H1 (cell line): ENCODE data around the gene ACTR2. TPM values are rescaled to one million over a fixed set of nuclear protein-coding genes. Genes with fewer than 3 reads are reported as not detected.

Experiments used
- CTCF ChIA-PET: fragments of 300-600 bp; sonication (Branson Sonifier 250); formaldehyde crosslinking; loops from one replicate; lab custom pipeline; 2021; ENCODE audit not compliant: partially characterized antibody; lab: Charles Lee
- POLR2A ChIA-PET: fragments of 300-600 bp; sonication (Branson Sonifier 250); formaldehyde crosslinking; loops from one replicate; lab custom pipeline; 2021; ENCODE audit warnings: inconsistent platforms; ENCODE audit not compliant: partially characterized antibody; lab: Charles Lee
- DNase-seq, 2 experiments: peaks; one replicate each; pipeline versions ENCODE4 v3.0.0 to v3.0.0-alpha.2; 2010 to 2022; ENCODE audit warnings: low spot score in 2 of 2, low read depth in 1 of 2, mixed read lengths in 1 of 2
- FAIRE-seq: peaks from 2 replicates; lab custom pipeline; 2011; peaks lifted over from hg19 to GRCh38; lab: Jason Lieb, UNC
- H2AFZ ChIP-seq: 2 replicates; pipeline ENCODE4 v1.8.1; 2012; ENCODE audit warnings: low read length, inconsistent platforms
- H2AK5ac ChIP-seq: 2 replicates; pipeline ENCODE4 v1.6.1; 2013; ENCODE audit warnings: low read depth, low read length
- H2BK120ac ChIP-seq: replicated peaks from 2 replicates; pipeline ENCODE3; 2013; ENCODE audit warnings: low read depth, low read length, inconsistent platforms
- H2BK12ac ChIP-seq: 2 replicates; pipeline ENCODE4 v1.6.1; 2013; ENCODE audit warnings: low read depth, low read length
- H2BK15ac ChIP-seq: 2 replicates; pipeline ENCODE4 v1.6.1; 2013; ENCODE audit warnings: low read length
- H2BK20ac ChIP-seq: 2 replicates; pipeline ENCODE4 v1.6.1; 2013; ENCODE audit warnings: low read length
- H2BK5ac ChIP-seq: 2 replicates; pipeline ENCODE4 v1.6.1; 2013; ENCODE audit warnings: low read depth, low read length
- H3K14ac ChIP-seq: 2 replicates; pipeline ENCODE4 v1.6.1; 2013; ENCODE audit warnings: inconsistent platforms; ENCODE audit not compliant: insufficient read length
- H3K18ac ChIP-seq: 2 replicates; pipeline ENCODE4 v1.6.1; 2013; ENCODE audit warnings: low read length; ENCODE audit errors: extremely low read depth
- H3K23ac ChIP-seq: 2 replicates; pipeline ENCODE4 v1.6.1; 2013; ENCODE audit warnings: inconsistent platforms; ENCODE audit not compliant: insufficient read length
- H3K23me2 ChIP-seq: 2 replicates; pipeline ENCODE4 v1.6.1; 2013; ENCODE audit warnings: low read depth, low read length
- H3K27ac ChIP-seq: 2 replicates; pipeline ENCODE4 v1.6.1; 2011; ENCODE audit warnings: low read depth, low read length, inconsistent platforms
- H3K27me3 ChIP-seq, 4 experiments: replicated peaks in 1 of 4; 1 replicate in 1 of 4; 2 replicates in 3 of 4; pipeline versions ENCODE4 v1.6.1 to v1.8.1; 2011 to 2013; ENCODE audit warnings: low read length in 3 of 4, mild to moderate bottlenecking in 3 of 4, inconsistent platforms in 2 of 4, mixed read lengths in 2 of 4, moderate library complexity in 1 of 4; ENCODE audit not compliant: control insufficient read depth in 3 of 4, insufficient read depth in 3 of 4; ENCODE audit errors: extremely low read depth in 1 of 4
- H3K36me3 ChIP-seq, 4 experiments: 2 replicates each; pipeline versions ENCODE4 v1.6.1 to v1.8.1; 2011 to 2013; ENCODE audit warnings: mild to moderate bottlenecking in 4 of 4, low read length in 3 of 4, moderate library complexity in 2 of 4, control low read depth in 1 of 4, inconsistent platforms in 1 of 4; ENCODE audit not compliant: insufficient read depth in 4 of 4, control insufficient read depth in 2 of 4
- H3K4ac ChIP-seq: replicated peaks from 2 replicates; pipeline ENCODE3; 2013; ENCODE audit warnings: low read length, low read depth, mixed read lengths, inconsistent platforms; ENCODE audit not compliant: insufficient read length
- H3K4me1 ChIP-seq, 4 experiments: replicated peaks in 1 of 4; 1 replicate in 1 of 4; 2 replicates in 3 of 4; pipeline versions ENCODE4 v1.6.1 to v1.8.1; 2011 to 2013; ENCODE audit warnings: low read length in 3 of 4, inconsistent platforms in 2 of 4, mixed read lengths in 1 of 4; ENCODE audit not compliant: insufficient read depth in 4 of 4, control insufficient read depth in 3 of 4
- H3K4me2 ChIP-seq, 2 experiments: 2 replicates each; pipeline versions ENCODE4 v1.6.1 to v1.8.1; 2011 to 2013; ENCODE audit warnings: low read depth in 2 of 2, low read length in 2 of 2, control low read depth in 1 of 2, inconsistent platforms in 1 of 2, mild to moderate bottlenecking in 1 of 2; ENCODE audit not compliant: insufficient read depth in 1 of 2
- H3K4me3 ChIP-seq, 4 experiments: fragments of 200-600, 300-600 bp in 1 of 4; sonication (generic), shearing (Covaris generic), sonication (Bioruptor Twin) in 1 of 4; 2 replicates each; pipeline versions ENCODE4 v1.5.1 to v1.8.1; 2011 to 2016; ENCODE audit warnings: low read length in 4 of 4, low read depth in 3 of 4, control low read depth in 2 of 4, inconsistent platforms in 2 of 4, mild to moderate bottlenecking in 2 of 4, mixed read lengths in 1 of 4, moderate library complexity in 1 of 4; ENCODE audit not compliant: insufficient read depth in 2 of 4; ENCODE audit errors: extremely low read depth in 1 of 4
- H3K56ac ChIP-seq: replicated peaks from 2 replicates; pipeline ENCODE3; 2013; ENCODE audit warnings: low read depth, mild to moderate bottlenecking, mixed read lengths, low read length, inconsistent platforms; ENCODE audit not compliant: insufficient read length
- H3K79me1 ChIP-seq: 2 replicates; pipeline ENCODE4 v1.6.1; 2013; ENCODE audit warnings: low read depth, low read length, control low read depth
- H3K79me2 ChIP-seq, 2 experiments: 2 replicates each; pipeline versions ENCODE4 v1.6.1 to v1.8.1; 2012 to 2013; ENCODE audit warnings: low read length in 2 of 2, mild to moderate bottlenecking in 2 of 2, inconsistent platforms in 1 of 2; ENCODE audit not compliant: insufficient read depth in 2 of 2, control insufficient read depth in 1 of 2
- H3K9ac ChIP-seq, 4 experiments: replicated peaks in 1 of 4; 1 replicate in 1 of 4; 2 replicates in 3 of 4; pipeline versions ENCODE4 v1.6.1 to v1.8.1; 2011 to 2013; ENCODE audit warnings: low read depth in 3 of 4, low read length in 3 of 4, control low read depth in 2 of 4, mild to moderate bottlenecking in 2 of 4, moderate library complexity in 2 of 4, inconsistent platforms in 1 of 4; ENCODE audit errors: extremely low read depth in 1 of 4
- H3K9me3 ChIP-seq, 2 experiments: 2 replicates each; pipeline versions ENCODE4 v1.6.1 to v1.8.1; 2012 to 2013; ENCODE audit warnings: mild to moderate bottlenecking in 2 of 2, moderate library complexity in 2 of 2, control low read depth in 1 of 2, inconsistent platforms in 1 of 2, low read depth in 1 of 2, low read length in 1 of 2, mixed read lengths in 1 of 2; ENCODE audit not compliant: insufficient read depth in 2 of 2
- H4K20me1 ChIP-seq, 2 experiments: replicated peaks in 1 of 2; 2 replicates each; pipeline versions ENCODE3 to v1.8.1; 2011 to 2013; ENCODE audit warnings: inconsistent platforms in 2 of 2, low read length in 2 of 2, mild to moderate bottlenecking in 1 of 2; ENCODE audit not compliant: insufficient read depth in 2 of 2, control insufficient read depth in 1 of 2
- H4K5ac ChIP-seq: 2 replicates; pipeline ENCODE4 v1.6.1; 2013; ENCODE audit warnings: low read length, low read depth, mixed read lengths, inconsistent platforms; ENCODE audit not compliant: insufficient read length
- H4K8ac ChIP-seq: 2 replicates; pipeline ENCODE4 v1.8.0; 2013; ENCODE audit warnings: mild to moderate bottlenecking, moderate library complexity, low read length, inconsistent platforms; ENCODE audit not compliant: insufficient read depth; ENCODE audit errors: extremely low read depth
- H4K91ac ChIP-seq: replicated peaks from 2 replicates; pipeline ENCODE3; 2013; ENCODE audit warnings: low read length, mixed read lengths, inconsistent platforms; ENCODE audit not compliant: insufficient read length
- JUND ChIP-seq: IDR thresholded peaks from 2 replicates; pipeline ENCODE4 v1.6.1; 2011; ENCODE audit warnings: mild to moderate bottlenecking, improper control_type of control experiment, low read length
- RAD21 ChIP-seq, 2 experiments: IDR thresholded peaks in 1 of 2; conservative IDR thresholded peaks in 1 of 2; 2 replicates each; pipeline ENCODE4 v1.6.1; 2011; ENCODE audit warnings: low read depth in 2 of 2, low read length in 2 of 2, improper control_type of control experiment in 1 of 2, inconsistent platforms in 1 of 2, mild to moderate bottlenecking in 1 of 2, moderate library complexity in 1 of 2
- WGBS, 2 experiments: shearing (Covaris generic) in 1 of 2; methylation state at CpG; one replicate each; pipeline versions ENCODE4 v1.1.6 to v1.1.7; 2013 to 2015; ENCODE audit warnings: low lambda C conversion rate in 2 of 2, mixed read lengths in 2 of 2, inconsistent platforms in 1 of 2, low coverage in 1 of 2, missing lambda C conversion rate in 1 of 2; ENCODE audit not compliant: insufficient replicate concordance in 2 of 2, insufficient coverage in 1 of 2, insufficient read length in 1 of 2; ENCODE audit errors: extremely low coverage in 1 of 2, missing lambda C conversion rate in 1 of 2; 5-methylcytosine and 5-hydroxymethylcytosine counted together
- polyA plus RNA-seq, 7 experiments: library from polyadenylated mRNA; depleted of rRNA in 3 of 7; stranded (reverse) in 5 of 7; unstranded in 2 of 7; fragments of >200 nt in 5 of 7; fragments of 200-250 nt in 2 of 7; gene quantifications; 1 replicate in 5 of 7; 2 replicates in 1 of 7; 4 replicates in 1 of 7; pipeline versions ENCODE4 v1.2.1 to v1.2.3, GENCODE V29; 2011 to 2013; ENCODE audit warnings: missing spikeins in 2 of 7, mixed read lengths in 2 of 7
- total RNA-seq: library from RNA; stranded (reverse); fragmentation: NEBNext Ultra II Directional; extraction: Animal tissue kit (Norgen Biotek cat#: 25700); gene quantifications from 2 replicates; pipeline ENCODE4 v1.2.1, GENCODE V29; 2021

The ACTR2 gene
- total and polyA plus RNA-seq, 2 of the 8 experiments (the other 6 are each of a cell fraction or from before 2014, with no cell fraction given), result 28.3 to 171 TPM

DNA sequence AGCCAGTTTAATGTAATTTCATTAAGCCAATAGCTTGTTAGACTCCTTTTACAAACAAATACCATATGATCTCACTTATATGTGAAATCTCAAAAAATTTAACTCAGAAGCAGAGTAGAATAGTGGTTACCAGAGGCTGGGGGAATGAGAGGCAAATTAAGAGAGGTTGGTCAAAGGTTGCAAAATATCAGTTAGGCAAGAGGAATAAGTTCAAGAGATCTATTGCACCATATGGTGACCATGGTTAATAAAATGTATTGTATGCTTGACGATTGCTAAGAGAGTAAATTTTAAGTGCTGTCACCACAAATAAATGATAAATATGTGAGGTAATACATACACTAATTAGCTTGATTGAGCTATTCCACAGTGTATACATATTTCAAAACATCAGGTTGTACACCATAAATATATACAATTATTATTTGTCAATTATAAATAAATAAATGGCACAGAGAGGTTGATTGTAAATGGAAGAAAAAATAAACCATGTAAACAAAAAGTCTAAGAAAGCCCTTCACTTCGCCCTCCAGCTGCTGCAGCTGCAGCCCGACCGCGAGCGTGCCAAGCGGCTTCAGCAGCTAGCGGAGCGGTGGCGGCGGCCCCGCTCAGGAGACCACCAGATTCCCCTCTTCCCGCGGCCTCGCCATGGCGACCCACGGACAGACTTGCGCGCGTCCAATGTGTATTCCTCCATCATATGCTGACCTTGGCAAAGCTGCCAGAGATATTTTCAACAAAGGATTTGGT is 23.0 kb upstream of the ACTR2 start:
- no peak overlapping the region for H3K4me3 ChIP-seq
- H2BK15ac ChIP-seq, result no peak overlapping the region
- H3K14ac ChIP-seq, result no peak overlapping the region
- H4K8ac ChIP-seq, result no peak overlapping the region
- DNase-seq (no peak), FAIRE-seq (no peak)
- WGBS, 2 experiments, result 96% methylated on average over 20 of the region's 20 CpGs; no CpG with 5 or more reads in 1 of the 2 experiments
- H3K4ac ChIP-seq, result no peak overlapping the region
- H3K23ac ChIP-seq, result no peak overlapping the region
- no peaks in the 10 kb centered on the region for H3K36me3 ChIP-seq
- H4K91ac ChIP-seq, result no peak overlapping the region
- no peak overlapping the region for H3K9ac ChIP-seq
- H3K79me1 ChIP-seq, result no peaks in the 10 kb centered on the region
- H3K27me3 ChIP-seq, result no peaks in the 10 kb centered on the region; a peak in 1 of 7 replicates
- CTCF ChIA-PET, result interaction anchor here (2.3 kb wide), 1 partner anchor 17 kb away, joined by 6 read pairs; no protein-coding TSS in a partner anchor
- H3K4me1 ChIP-seq, result no peaks in the 10 kb centered on the region
- no peaks in the 10 kb centered on the region for H3K79me2 ChIP-seq
- H3K23me2 ChIP-seq, result no peaks in the 10 kb centered on the region
- no peak overlapping the region for H3K27ac ChIP-seq
- POLR2A ChIA-PET, result no interaction called here
- H2BK5ac ChIP-seq, result no peak overlapping the region
- H2BK120ac ChIP-seq, result no peak overlapping the region
- no peaks in the 10 kb centered on the region for H4K20me1 ChIP-seq
- no peak overlapping the region for H3K4me2 ChIP-seq
- H2BK12ac ChIP-seq, result no peak overlapping the region
- TF ChIP-seq JUND (no peak), RAD21 (IDR thresholded peaks at IDR 0.05 in 1 of 2, conservative IDR thresholded peaks at IDR 0.05 in 1 of 2; ENCODE audit: low read depth in 2 of 2, low read length in 2 of 2) (no peak)
- H2BK20ac ChIP-seq, result no peak overlapping the region
- no peak overlapping the region for H3K56ac ChIP-seq
- H2AFZ ChIP-seq, result no peak overlapping the region
- no peak overlapping the region for H3K18ac ChIP-seq
- no peak overlapping the region for H4K5ac ChIP-seq
- no peaks in the 10 kb centered on the region for H3K9me3 ChIP-seq
- no peak overlapping the region for H2AK5ac ChIP-seq
